ENCODE data around the gene SFSWAP.

SFSWAP gene

DNA sequence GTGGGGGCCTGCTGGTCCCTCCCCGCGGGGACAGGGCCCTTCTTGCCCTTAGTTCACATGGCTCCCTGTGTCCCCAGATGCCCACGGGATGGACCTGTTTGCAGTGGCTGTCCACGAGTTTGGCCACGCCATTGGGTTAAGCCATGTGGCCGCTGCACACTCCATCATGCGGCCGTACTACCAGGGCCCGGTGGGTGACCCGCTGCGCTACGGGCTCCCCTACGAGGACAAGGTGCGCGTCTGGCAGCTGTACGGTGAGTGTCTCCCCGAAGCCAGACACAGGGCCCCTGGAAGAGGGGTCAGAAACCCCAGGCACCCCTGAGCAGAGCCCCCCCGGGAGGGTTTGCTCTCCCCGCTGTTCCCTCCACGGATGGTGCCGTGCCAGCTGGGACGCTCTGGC, 130.7 kb downstream of the SFSWAP start:
- no peak for DNase-seq

DNA sequence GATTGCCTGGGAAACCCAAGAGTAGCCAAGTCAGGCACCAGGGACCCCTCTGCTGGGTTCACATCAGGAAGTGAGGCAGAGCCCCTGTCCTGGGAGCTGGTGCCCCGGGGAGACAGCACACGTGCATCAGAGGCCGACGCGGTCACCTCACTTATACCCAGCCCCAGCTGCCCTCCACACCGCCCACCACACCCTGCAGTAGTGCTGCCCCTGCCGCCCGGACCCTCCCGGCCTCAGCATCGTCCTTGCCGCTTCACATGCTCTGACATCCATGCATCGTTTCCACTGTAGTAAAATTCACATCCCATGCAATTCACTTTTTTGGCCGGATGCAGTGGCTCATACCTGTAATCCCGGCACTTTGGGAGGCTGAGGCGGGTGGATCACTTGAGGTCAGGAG, 131.3 kb downstream of the SFSWAP start:
- no peak for DNase-seq

DNA sequence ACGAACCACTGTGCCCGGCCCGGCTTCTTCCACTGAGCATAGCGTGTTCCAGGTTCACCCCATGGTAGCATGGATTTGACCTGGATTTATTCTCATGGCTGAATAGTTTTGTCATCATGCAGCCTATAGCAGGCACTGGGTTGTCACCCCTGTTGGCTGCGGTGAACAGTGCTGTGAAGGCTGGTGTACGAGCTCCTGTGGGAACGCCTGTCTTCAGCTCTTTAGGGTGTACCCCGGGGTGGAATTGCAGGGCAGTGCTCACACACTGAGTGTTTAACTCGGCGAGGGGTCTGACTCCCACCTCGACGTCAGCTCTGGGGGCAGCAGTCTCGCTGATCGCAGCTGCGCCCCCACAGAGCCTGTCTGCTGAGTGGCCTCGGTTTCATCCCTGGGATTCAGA, 132.6 kb downstream of the SFSWAP start:
- no peak for DNase-seq

DNA sequence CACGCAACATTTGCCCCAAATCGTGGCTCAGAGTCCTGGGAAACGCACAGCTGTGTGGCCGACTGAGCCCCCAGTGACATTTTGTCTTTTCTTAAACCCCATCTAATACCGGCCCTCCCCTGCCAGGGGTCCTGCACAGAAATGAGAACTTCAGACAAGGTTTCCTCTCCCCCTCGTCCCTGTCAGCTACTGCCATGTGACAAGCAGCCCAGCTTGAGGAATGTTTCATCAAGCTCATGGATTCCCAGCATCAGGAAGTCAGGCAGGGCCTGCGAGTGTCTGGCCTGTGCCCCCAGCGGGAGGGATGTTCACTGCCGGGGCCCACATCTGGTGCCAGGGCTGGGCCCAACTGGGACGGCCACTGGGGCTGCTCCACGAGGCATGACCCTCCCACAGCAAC, 133.2 kb downstream of the SFSWAP start:
- DNase-seq = no peak

DNA sequence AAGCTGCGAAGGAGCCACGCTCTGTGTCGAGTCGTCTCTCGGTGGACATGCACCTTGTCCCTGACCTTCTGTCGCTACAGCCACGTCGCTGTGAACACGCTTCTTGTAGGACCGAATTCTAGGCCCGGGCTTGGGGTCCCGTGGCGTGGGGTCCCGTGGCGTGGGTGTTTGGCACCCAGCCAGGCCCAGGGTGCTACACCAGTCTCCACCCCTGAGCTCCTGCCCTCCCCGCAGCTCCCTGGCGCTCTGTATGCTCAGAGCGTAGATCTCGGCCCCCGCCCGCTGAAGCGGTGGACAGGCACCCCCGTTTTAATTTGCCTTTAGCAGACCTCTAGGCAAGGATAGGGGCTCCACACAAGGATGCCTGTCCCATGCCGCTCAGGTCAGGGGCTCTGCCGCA, 133.8 kb downstream of the SFSWAP start:
- DNase-seq = no peak

DNA sequence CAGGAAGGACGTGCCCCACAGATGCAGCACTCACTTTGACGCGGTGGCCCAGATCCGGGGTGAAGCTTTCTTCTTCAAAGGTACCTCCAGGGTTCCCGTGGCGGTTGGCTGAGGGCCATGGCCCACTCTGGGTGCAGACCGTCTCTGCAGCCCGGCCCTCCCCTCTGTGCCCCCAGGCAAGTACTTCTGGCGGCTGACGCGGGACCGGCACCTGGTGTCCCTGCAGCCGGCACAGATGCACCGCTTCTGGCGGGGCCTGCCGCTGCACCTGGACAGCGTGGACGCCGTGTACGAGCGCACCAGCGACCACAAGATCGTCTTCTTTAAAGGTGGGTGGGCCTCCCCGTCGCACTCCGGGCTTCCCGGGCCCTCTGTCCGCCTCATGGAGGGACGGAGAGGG, 134.2 kb downstream of the SFSWAP start:
- DNase-seq = no peak

DNA sequence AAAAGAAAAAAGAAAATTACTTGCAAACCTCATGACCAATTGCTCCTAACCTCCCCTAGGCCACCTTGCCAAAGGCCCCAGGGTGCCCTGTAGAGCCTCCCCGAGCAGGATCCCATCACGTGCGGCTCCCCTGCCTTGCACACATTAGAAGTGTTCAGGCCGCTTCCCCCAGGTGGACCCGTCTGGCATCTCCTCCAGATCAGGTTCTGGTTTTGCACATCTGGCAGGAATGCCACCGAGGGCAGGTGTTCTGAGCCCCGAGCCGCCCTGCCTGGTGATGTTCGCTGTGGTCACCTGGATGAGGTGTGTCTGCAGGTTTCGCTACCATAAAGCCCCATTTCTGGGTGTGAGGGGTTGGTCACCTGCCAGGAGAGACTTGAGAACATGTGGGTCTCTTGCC, 136.6 kb downstream of the SFSWAP start:
- DNase-seq = no peak

DNA sequence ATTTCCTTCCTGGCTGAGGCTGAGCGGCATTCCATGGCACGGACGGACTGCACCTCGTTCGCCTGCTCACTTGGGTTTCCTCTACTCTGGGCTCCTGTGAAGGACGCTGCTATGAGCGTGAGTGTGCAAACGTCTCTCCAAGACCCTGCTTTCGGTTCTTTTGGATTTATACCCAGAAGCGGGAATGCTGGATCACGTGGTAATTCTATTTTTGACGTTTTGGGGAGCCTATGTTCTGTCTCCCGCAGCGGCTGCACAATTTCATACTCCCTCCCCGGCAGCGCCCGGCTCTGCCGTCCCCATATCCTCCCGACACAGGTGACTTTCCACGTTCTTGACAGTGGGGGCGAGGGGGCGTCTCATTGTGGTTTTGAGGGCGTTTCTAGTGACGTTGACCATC, 137.9 kb downstream of the SFSWAP start:
- DNase-seq = no peak

Data from NCI-H1417 treated with DMSO at 0.1 percent for 48 hours (cell line).